Erythroblast (primary cell): Measurements from ENCODE around the gene CFAP100.

Experiments used
- GATA1 ChIP-seq: IDR thresholded peaks from 2 replicates; pipeline ENCODE4 v1.6.1; 2011; ENCODE audit warnings: low read depth, mild to moderate bottlenecking, control low read depth, low read length, moderate library complexity
- POLR2A ChIP-seq: IDR thresholded peaks from 2 replicates; pipeline ENCODE4 v1.6.1; 2011; ENCODE audit warnings: mild to moderate bottlenecking, low read length

GRCh38 chr3:126438746-126439145 lies 44.0 kb downstream of the CFAP100 start:
- TF ChIP-seq POLR2A = no peak
- no peak for TF ChIP-seq GATA1
